ENCODE results near the gene PDS5B.

The PDS5B gene

GRCh38 chr13:32821149-32821688 is 235.0 kb downstream of the PDS5B start:
- TF ChIP-seq ZBTB48 (tag by site-specific recombination; IDR thresholded peaks at IDR 0.05) (no peak), ZNF274 (IDR thresholded peaks at IDR 0.05; ENCODE audit: low read length) (no peak), ZNF274 (tag by site-specific recombination; IDR thresholded peaks at IDR 0.05; ENCODE audit: borderline replicate concordance) (no peak), ZNF768 (tag by site-specific recombination; IDR thresholded peaks at IDR 0.05) (no peak), ZNF114 (tag by site-specific recombination; IDR thresholded peaks at IDR 0.05) (no peak), GLI2 (tag by site-specific recombination; IDR thresholded peaks at IDR 0.05; ENCODE audit: borderline replicate concordance, low read depth) (no peak), FEZF1 (tag by site-specific recombination; IDR thresholded peaks at IDR 0.05) (no peak), PRDM1 (tag by site-specific recombination; IDR thresholded peaks at IDR 0.05) (no peak), ZNF830 (tag by site-specific recombination; IDR thresholded peaks at IDR 0.05; ENCODE audit: low read depth) (no peak), ZNF645 (tag by site-specific recombination; IDR thresholded peaks at IDR 0.05) (no peak), ZNF184 (tag by site-specific recombination; IDR thresholded peaks at IDR 0.05) (no peak), ZNF37A (tag by site-specific recombination; IDR thresholded peaks at IDR 0.05) (no peak), BCL11A (tag by site-specific recombination; IDR thresholded peaks at IDR 0.05; ENCODE audit: low read depth) (no peak), OVOL3 (tag by site-specific recombination; IDR thresholded peaks at IDR 0.05) (no peak), EGR2 (tag by site-specific recombination; IDR thresholded peaks at IDR 0.05; ENCODE audit: low read depth) (no peak), ZFP69B (tag by site-specific recombination; IDR thresholded peaks at IDR 0.05) (no peak)
- TF ChIP-seq, protein P1, sequence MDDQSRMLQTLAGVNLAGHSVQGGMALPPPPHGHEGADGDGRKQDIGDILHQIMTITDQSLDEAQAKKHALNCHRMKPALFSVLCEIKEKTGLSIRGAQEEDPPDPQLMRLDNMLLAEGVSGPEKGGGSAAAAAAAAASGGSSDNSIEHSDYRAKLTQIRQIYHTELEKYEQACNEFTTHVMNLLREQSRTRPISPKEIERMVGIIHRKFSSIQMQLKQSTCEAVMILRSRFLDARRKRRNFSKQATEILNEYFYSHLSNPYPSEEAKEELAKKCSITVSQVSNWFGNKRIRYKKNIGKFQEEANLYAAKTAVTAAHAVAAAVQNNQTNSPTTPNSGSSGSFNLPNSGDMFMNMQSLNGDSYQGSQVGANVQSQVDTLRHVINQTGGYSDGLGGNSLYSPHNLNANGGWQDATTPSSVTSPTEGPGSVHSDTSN (CRISPR knock-in tag; IDR thresholded peaks at IDR 0.05), result no peak
- Histone ChIP-seq H3K36me3 (ENCODE audit: control insufficient read depth in 2 of 2, insufficient read depth in 1 of 2, low read length in 2 of 2) (no peaks in the 10 kb centered on the region), H3K4me3 (ENCODE audit: low read depth, low read length) (no peak overlapping the region), H3K27ac (ENCODE audit: extremely low read depth, low read depth, low read length) (no peak overlapping the region), H3K4me1 (ENCODE audit: control insufficient read depth, insufficient read depth, low read length) (no peaks in the 10 kb centered on the region), H3K9me3 (ENCODE audit: control insufficient read depth, insufficient read depth, low read depth, low read length) (no peaks in the 10 kb centered on the region)
- ChIA-PET POLR2A (no interaction called here), CTCF (no interaction called here)

DNA sequence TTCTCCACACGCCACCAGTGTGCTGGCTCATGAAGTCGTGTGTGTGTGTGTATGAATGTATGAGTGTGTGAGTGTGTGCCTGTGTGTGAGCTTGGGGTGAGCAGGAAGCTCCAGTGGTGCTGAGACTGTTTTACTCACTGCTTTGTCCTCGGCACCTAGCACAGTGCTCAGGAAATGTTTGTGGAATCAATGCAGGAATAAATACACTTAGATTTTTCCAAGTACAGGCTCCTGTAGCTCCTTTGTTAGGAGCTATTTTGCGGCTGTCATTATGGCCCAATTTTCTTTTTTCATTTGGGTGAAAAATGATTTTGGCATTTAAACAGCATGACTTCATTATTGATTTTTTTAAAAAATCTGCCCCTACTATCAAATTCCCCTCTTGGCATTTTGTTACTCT is 236.5 kb downstream of the PDS5B start:
- H3K4me1 ChIP-seq (ENCODE audit: control insufficient read depth, insufficient read depth, low read length), result no peaks in the 10 kb centered on the region
- no peak overlapping the region for H3K27ac ChIP-seq (ENCODE audit: extremely low read depth, low read depth, low read length)
- H3K4me3 ChIP-seq (ENCODE audit: low read depth, low read length), result no peak overlapping the region
- CTCF ChIA-PET, result no interaction called here
- POLR2A ChIA-PET, result no interaction called here
- no peaks in the 10 kb centered on the region for H3K36me3 ChIP-seq (ENCODE audit: control insufficient read depth in 2 of 2, insufficient read depth in 1 of 2, low read length in 2 of 2)
- TF ChIP-seq ZBTB20 (tag by site-specific recombination; IDR thresholded peaks at IDR 0.05) (no peak), ZNF239 (tag by site-specific recombination; IDR thresholded peaks at IDR 0.05) (no peak), MZF1 (tag by site-specific recombination; IDR thresholded peaks at IDR 0.05; ENCODE audit: borderline replicate concordance) (no peak), KLF1 (tag by site-specific recombination; IDR thresholded peaks at IDR 0.05) (no peak), ZNF114 (tag by site-specific recombination; IDR thresholded peaks at IDR 0.05) (no peak), ZNF274 (IDR thresholded peaks at IDR 0.05; ENCODE audit: low read length) (no peak), ZNF274 (tag by site-specific recombination; IDR thresholded peaks at IDR 0.05; ENCODE audit: borderline replicate concordance) (no peak), ZNF433 (tag by site-specific recombination; IDR thresholded peaks at IDR 0.05; ENCODE audit: low read depth) (no peak), ZNF155 (tag by site-specific recombination; IDR thresholded peaks at IDR 0.05) (no peak), ZNF169 (tag by site-specific recombination; IDR thresholded peaks at IDR 0.05) (no peak)
- TF ChIP-seq, protein P2, sequence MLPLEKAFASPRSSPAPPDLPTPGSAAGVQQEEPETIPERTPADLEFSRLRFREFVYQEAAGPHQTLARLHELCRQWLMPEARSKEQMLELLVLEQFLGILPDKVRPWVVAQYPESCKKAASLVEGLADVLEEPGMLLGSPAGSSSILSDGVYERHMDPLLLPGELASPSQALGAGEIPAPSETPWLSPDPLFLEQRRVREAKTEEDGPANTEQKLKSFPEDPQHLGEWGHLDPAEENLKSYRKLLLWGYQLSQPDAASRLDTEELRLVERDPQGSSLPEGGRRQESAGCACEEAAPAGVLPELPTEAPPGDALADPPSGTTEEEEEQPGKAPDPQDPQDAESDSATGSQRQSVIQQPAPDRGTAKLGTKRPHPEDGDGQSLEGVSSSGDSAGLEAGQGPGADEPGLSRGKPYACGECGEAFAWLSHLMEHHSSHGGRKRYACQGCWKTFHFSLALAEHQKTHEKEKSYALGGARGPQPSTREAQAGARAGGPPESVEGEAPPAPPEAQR (tag by site-specific recombination; IDR thresholded peaks at IDR 0.05), result no peak
- no peaks in the 10 kb centered on the region for H3K9me3 ChIP-seq (ENCODE audit: control insufficient read depth, insufficient read depth, low read depth, low read length)

All from HEK293 (cell line).